RWPE1 (cell line): Measurements from ENCODE around the gene PROZ.
"Not testable (repeated sequence)": the region's sequence is repeated elsewhere in the genome, so short reads cannot be mapped to it uniquely, and the experiment has no call there.

ENCODE experiments used
- CTCF ChIA-PET: fragments of 350-600 bp; sonication (Branson Sonifier 250); formaldehyde crosslinking; extraction: SDS; loops from one replicate; lab custom pipeline; 2021; lab: Yijun Ruan, JAX
- POLR2A ChIA-PET: fragments of 400-600 bp; formaldehyde crosslinking; extraction: SDS; loops from one replicate; lab custom pipeline; 2020; ENCODE audit warnings: antibody characterized with exemption; ENCODE audit not compliant: low non-redundant PET; lab: Yijun Ruan, JAX
- DNase-seq: peaks from one replicate; pipeline ENCODE4 v3.0.0; 2012; ENCODE audit warnings: low spot score
- H3K27ac ChIP-seq: fragments of 450-650 bp; 2 replicates; pipeline ENCODE4 v1.5.1; 2017
- TF ChIP-seq, protein P1 (sequence below): fragments of 450-650 bp; conservative IDR thresholded peaks from 2 replicates; pipeline ENCODE4 v1.5.1; 2017; ENCODE audit warnings: low read depth, mild to moderate bottlenecking

Gene PROZ

DNA sequence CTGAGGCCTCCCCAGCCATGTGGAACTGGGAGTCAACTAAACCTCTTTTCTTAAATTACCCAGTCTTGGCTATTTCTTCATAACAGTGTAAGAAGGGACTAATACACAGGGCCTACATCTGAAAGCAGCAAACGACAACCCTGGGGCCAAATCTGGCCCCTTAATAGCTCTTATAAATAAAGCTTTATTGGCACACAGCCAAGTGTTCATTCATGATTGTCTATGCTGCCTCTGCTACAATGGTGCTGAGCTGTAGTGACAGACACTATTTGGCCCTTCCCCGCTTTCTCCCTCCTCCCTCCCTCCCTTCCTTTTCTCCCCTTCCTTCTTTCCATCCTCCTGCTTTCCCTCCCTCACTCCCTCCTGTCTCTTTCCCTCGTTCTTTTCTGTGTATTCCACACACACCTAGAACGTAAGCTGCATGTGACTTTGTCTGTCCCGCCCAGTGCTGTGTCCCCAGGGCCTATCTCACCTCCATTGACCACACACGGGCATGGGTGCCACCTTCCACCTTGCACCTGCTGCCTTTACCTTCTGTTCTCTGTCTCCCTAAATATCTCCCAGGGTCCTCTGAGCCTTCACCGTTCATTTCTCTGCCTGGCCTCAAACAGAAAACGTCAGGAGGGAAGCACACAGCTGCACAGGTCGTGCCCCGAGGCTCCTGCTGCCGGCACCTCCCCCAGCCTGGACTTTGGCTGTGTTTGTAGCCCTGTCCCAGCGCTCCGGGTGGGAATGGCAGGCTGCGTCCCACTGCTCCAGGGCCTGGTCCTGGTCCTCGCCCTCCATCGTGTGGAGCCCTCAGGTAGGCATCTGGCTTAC lies at the start of gene PROZ:
PROZ (plus strand) TSS at position 720 of the 819 bp plus-strand sequence; CDS start at position 733, 13 bp downstream.
- ChIA-PET CTCF (no interaction called here), POLR2A (no interaction called here)
- H3K27ac ChIP-seq = no peak within 1 kb of the TSS

DNA sequence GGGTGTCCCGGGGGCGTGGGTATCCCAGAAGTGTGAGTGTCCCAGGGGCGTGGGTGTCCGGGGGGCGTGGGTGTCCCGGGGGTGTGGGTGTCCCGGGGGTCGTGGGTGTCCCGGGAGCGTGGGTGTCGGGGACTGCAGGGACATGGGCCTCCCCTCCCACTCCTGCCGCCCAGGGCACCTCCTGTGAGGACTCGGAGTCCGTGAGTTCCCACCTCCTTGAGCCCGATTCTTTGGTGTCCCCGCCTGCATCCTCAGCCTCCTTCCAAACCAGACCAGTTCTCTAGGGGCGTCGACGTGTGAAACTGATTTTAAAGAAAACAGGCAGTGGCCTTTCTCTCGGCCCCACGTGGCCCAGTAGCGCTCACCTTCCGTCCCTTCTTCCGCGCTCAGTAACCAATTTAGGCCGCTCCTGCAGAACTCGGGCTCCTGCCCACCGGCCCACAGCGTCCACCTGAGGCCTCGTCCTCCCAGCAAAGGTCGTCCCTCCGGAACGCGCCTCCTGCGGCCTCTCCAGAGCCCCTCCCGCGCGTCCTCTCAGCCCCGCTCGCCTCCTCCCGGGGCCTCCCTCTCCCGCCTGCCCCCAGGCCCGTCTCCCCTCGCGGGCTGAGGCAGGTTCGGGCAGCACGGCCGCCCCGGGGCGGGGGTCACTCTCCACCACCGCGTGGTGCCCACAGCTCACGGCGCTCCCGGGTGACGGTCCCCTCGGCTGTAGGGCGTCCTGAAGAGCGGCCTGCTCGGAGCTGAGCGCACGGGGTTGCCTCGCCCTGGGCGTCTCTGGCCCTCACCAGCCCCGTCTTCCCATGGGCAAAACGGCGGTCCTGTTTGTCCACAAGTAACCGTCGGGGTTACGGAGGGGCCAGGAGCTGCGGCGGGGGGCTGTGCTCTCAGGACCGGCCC lies 49.0 kb upstream of the PROZ start:
- no peak for DNase-seq
- ChIA-PET CTCF (no interaction called here), POLR2A (no interaction called here)
- TF ChIP-seq, protein P1, sequence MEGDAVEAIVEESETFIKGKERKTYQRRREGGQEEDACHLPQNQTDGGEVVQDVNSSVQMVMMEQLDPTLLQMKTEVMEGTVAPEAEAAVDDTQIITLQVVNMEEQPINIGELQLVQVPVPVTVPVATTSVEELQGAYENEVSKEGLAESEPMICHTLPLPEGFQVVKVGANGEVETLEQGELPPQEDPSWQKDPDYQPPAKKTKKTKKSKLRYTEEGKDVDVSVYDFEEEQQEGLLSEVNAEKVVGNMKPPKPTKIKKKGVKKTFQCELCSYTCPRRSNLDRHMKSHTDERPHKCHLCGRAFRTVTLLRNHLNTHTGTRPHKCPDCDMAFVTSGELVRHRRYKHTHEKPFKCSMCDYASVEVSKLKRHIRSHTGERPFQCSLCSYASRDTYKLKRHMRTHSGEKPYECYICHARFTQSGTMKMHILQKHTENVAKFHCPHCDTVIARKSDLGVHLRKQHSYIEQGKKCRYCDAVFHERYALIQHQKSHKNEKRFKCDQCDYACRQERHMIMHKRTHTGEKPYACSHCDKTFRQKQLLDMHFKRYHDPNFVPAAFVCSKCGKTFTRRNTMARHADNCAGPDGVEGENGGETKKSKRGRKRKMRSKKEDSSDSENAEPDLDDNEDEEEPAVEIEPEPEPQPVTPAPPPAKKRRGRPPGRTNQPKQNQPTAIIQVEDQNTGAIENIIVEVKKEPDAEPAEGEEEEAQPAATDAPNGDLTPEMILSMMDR = no peak
- H3K27ac ChIP-seq = no peak overlapping the region

More for the DNA sequence above, at the start of gene PROZ:
- DNase-seq = no peak
- TF ChIP-seq, protein P1 = no peak

DNA sequence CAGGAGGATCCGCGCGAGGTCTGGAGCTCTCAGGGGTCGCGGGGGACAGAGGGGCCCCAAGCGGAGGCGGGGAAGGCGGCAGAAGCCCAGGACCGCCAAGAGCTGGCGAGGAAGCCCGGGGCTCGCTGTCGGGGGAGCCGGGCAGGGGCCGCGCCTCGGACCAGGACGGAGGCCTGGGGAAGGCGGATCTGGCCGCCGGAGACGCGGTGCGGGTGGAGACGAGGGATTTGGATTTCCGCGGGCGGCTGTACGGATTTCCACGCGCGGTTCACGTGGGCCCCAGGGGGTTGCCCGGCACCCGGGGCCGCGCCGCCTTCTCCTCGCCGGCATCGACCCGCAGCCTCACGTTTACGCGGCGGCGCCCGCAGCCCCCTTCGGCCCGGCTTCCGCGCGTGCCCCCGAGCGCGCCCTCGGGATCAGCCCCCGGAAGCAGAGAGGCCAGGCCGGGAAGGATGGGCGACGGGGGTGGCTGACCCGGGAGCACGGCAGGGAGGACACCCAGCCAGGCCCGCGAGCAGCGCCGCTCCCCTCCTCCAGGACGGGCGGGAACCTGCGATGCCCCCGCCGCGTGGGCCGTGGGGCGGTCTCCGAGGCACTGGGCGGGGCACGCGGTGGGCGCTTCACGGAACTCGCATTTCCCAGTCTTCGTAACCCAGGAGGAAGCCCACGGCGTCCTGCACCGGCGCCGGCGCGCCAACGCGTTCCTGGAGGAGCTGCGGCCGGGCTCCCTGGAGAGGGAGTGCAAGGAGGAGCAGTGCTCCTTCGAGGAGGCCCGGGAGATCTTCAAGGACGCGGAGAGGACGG lies 48.2 kb upstream of the PROZ start:
- TF ChIP-seq, protein P1 = no peak
- POLR2A ChIA-PET = no interaction called here
- DNase-seq = no peak
- H3K27ac ChIP-seq = no peak overlapping the region
- CTCF ChIA-PET = no interaction called here

DNA sequence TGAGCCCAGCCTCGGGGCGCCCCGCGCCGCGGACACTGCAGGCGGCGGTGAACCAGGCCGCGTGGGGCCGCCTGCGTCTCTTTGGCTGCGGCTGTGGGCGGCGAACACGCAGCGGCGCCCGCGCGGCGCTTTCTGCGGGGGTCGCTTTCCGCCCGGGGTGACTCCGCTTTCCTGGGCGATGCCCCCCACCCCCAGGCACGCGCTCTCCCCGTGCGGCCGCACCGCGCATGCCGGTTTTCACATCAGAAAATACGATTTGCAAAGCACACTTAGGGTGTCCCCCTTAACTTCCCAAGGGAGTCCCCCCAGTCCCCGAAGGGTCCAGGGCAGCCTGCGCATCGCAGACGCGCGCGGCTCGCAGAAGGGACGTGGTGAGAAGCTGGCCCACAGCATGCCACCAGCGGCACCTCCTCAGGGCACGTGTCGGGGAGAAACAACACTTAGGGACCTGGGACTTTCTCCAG lies 47.6 kb upstream of the PROZ start:
- DNase-seq = no peak
- TF ChIP-seq, protein P1 = no peak
- CTCF ChIA-PET = no interaction called here
- POLR2A ChIA-PET = no interaction called here
- no peak overlapping the region for H3K27ac ChIP-seq

DNA sequence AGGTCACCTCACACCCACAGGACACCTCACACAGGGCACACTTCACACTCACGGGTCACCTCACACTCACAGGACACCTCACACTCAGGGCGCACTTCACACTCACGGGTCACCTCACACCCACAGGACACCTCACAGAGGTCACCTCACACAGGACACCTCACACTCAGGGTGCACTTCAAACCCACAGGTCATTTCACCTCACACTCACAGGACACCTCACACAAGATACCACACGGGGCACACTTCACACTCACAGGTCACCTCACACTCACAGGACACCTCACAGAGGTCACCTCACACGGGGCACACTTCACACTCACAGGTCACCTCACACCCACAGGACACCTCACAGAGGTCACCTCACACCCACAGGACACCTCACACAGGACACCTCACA lies 46.6 kb upstream of the PROZ start:
- CTCF ChIA-PET, DNase-seq, POLR2A ChIA-PET, H3K27ac ChIP-seq: not testable (repeated sequence)

DNA sequence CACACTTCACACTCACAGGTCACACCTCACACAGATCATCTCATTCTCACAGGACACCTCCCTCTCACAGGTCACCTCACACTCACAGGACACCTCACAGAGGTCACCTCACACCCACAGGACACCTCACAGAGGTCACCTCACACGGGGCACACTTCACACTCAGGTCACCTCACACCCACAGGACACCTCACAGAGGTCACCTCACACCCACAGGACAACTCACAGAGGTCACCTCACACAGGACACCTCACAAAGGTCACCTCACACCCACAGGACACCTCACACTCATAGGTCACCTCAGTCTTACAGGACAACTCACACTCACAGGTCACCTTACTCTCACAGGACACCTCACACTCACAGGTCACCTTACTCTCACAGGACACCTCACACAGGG lies 46.0 kb upstream of the PROZ start:
- DNase-seq, H3K27ac ChIP-seq, POLR2A ChIA-PET, CTCF ChIA-PET: not testable (repeated sequence)
